H1 (cell line): ENCODE data around the gene FANCE.

ENCODE experiments used
- CTCF ChIP-seq, 3 experiments: IDR thresholded peaks; 1 replicate in 2 of 3; 2 replicates in 1 of 3; pipeline versions ENCODE4 v1.5.1 to v1.6.1; 2011; ENCODE audit warnings: low read length in 3 of 3, mild to moderate bottlenecking in 3 of 3, inconsistent platforms in 2 of 3, low read depth in 1 of 3, moderate library complexity in 1 of 3; ENCODE audit not compliant: insufficient read depth in 1 of 3; ENCODE audit errors: control extremely low read depth in 1 of 3
- GTF2F1 ChIP-seq: IDR thresholded peaks from 2 replicates; pipeline ENCODE4 v1.6.1; 2012; ENCODE audit warnings: low read depth, low read length, improper control_type of control experiment, borderline replicate concordance
- POLR2A ChIP-seq, 2 experiments: IDR thresholded peaks; 1 replicate in 1 of 2; 2 replicates in 1 of 2; pipeline ENCODE4 v1.6.1; 2011; ENCODE audit warnings: low read depth in 2 of 2, low read length in 2 of 2, mild to moderate bottlenecking in 2 of 2; ENCODE audit errors: control extremely low read depth in 1 of 2
- RAD21 ChIP-seq, 2 experiments: IDR thresholded peaks in 1 of 2; conservative IDR thresholded peaks in 1 of 2; 2 replicates each; pipeline ENCODE4 v1.6.1; 2011; ENCODE audit warnings: low read depth in 2 of 2, low read length in 2 of 2, improper control_type of control experiment in 1 of 2, inconsistent platforms in 1 of 2, mild to moderate bottlenecking in 1 of 2, moderate library complexity in 1 of 2
- SAP30 ChIP-seq: fragments of 300-600 bp; sonication (generic); IDR thresholded peaks from 2 replicates; pipeline ENCODE4 v1.7.1; 2012; ENCODE audit warnings: low read length, moderate library complexity, mild to moderate bottlenecking, inconsistent platforms; ENCODE audit not compliant: insufficient read depth, insufficient replicate concordance
- TAF1 ChIP-seq: IDR thresholded peaks from 2 replicates; pipeline ENCODE4 v1.6.1; 2011; ENCODE audit warnings: mild to moderate bottlenecking, low read depth, low read length
- TF ChIP-seq, protein P1 (sequence below): IDR thresholded peaks from 2 replicates; pipeline ENCODE4 v1.6.1; 2011; ENCODE audit warnings: low read depth, mild to moderate bottlenecking, low read length; ENCODE audit not compliant: insufficient read depth

GRCh38 chr6:35454391-35455110 lies 2.4 kb downstream of the FANCE start:
- TF ChIP-seq GTF2F1 (no peak), RAD21 (IDR thresholded peaks at IDR 0.05 in 1 of 2, conservative IDR thresholded peaks at IDR 0.05 in 1 of 2; ENCODE audit: low read depth in 2 of 2, low read length in 2 of 2) (no peak), CTCF (IDR thresholded peaks at IDR 0.05; ENCODE audit: control extremely low read depth in 1 of 3, insufficient read depth in 1 of 3, low read depth in 1 of 3, low read length in 3 of 3) (no peak), TAF1 (no peak), SAP30 (no peak), POLR2A (IDR thresholded peaks at IDR 0.05; ENCODE audit: control extremely low read depth in 1 of 2, low read depth in 2 of 2, low read length in 2 of 2) (no peak)
- TF ChIP-seq, protein P1, sequence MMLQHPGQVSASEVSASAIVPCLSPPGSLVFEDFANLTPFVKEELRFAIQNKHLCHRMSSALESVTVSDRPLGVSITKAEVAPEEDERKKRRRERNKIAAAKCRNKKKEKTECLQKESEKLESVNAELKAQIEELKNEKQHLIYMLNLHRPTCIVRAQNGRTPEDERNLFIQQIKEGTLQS: no peak
